GM12874 (cell line): ENCODE measurements around the gene ILKAP.

Experiments used
- CTCF ChIP-seq: IDR thresholded peaks from 2 replicates; pipeline ENCODE4 v1.5.1; 2011; ENCODE audit warnings: low read depth, mild to moderate bottlenecking, control low read depth, low read length, moderate library complexity; ENCODE audit not compliant: insufficient read depth

Gene ILKAP

GRCh38 chr2:238235331-238235732, 31.8 kb upstream of the ILKAP start:
- no peak for TF ChIP-seq CTCF

DNA sequence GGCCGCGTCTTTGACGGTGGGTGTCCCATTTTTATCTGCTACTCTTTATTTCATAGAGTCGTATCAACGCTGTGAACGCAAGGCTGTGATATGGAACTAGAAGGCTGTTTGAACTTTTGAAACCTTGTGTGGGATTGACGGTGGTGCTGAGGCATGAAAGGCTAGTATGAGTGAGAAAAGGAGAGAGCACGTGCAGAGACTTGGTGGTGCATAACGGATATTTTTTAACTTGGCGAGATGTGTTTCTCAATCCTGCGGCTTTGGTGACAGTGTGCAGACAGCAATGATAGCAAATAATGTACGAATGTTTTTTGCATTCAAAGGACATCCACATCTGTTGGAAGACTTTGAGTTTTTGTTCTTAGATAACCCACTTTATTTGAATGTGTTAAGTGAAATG, 30.1 kb upstream of the ILKAP start:
- TF ChIP-seq CTCF: no peak

GRCh38 chr2:238231809-238232208, 28.3 kb upstream of the ILKAP start:
- TF ChIP-seq CTCF: no peak

DNA sequence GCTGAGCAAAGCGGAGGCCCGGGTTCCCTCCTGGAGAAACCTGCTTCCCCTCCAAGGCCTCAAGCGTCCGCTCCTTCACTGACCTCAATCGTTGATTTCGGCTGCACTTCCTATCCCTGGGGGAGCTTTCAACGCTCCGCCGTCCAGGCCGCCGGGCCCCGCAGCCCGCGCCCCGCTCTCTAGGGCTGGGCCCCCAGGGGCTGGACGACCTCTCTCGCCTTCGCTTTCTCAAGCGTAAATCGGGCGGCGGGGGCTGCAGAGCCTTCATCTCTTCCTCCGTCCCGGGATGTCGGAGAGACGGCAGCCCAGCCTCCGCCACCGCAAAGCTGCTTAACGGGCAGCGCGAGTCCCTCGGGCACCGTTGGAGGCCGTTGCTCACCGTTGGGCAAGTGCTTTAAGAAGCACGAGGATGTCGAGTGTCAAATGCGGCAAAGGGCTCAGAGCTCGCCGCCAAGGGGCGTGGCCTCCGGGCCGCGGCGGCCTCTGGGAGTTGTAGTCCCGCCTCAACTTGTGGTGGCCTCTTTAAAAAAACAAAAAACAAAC, 27.8 kb upstream of the ILKAP start:
- no peak for TF ChIP-seq CTCF

DNA sequence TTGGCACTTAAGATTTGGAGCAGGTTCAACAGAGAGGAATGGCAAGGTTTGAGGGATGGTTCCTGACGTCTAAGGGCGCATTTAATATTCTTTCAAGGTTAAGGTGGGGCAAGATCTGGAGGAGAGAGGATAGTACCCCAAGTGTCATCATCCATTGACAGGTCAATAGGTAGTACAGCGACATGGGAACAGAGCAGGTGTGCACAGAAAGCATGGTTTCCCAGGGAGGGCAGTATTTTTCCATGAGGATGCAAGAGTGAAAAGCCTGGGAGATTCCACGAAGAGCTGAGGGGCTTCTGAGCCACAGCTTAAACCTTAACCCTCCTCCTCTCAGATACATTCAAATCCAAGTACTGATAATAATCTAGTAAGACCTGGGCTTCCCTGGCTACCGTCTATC, 27.2 kb upstream of the ILKAP start:
- no peak for TF ChIP-seq CTCF

DNA sequence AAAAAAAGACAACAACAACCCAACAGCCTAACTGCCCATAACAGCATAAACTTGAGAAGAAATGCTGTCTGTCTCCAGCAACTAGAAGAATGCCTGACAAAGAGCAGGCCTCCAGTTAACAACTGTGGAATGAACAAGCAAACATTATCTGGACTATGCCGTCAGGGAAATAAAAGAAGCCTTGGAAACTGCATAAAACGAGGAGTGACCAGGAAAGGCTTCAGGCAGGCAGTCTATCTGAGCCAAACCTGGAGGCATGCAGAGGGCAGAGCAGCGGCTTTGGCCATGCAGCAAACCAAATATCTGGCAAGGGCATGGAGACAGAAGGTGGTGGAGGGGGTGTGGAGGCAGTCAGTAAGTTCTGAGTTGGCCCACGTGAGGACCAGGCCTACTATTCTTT, 25.2 kb upstream of the ILKAP start:
- TF ChIP-seq CTCF: no peak

GRCh38 chr2:238227587-238228032, 24.1 kb upstream of the ILKAP start:
- TF ChIP-seq CTCF: no peak
